Inferior parietal cortex (tissue), 1 donor: Measurements from ENCODE around the gene ATP9A.
"Not testable (repeated sequence)": the region's sequence is repeated elsewhere in the genome, so short reads cannot be mapped to it uniquely, and the experiment has no call there.

ENCODE experiments used
- DNase-seq: peaks from one replicate; pipeline ENCODE4 v3.0.0-alpha.2; 2016; ENCODE audit errors: extremely low spot score

Gene ATP9A

GRCh38 chr20:51725584-51726176, 42.5 kb downstream of the ATP9A start:
- no peak for DNase-seq

- not testable (repeated sequence) for DNase-seq
Measured at GRCh38 chr20:51723026-51723425, 45.2 kb downstream of the ATP9A start.

GRCh38 chr20:51722246-51722645, 45.9 kb downstream of the ATP9A start:
- not testable (repeated sequence) for DNase-seq

GRCh38 chr20:51720854-51721253, 47.3 kb downstream of the ATP9A start:
- DNase-seq, result no peak

GRCh38 chr20:51720384-51720783, 47.8 kb downstream of the ATP9A start:
- DNase-seq, result no peak

- no peak for DNase-seq
Measured at GRCh38 chr20:51715856-51716185, 52.4 kb downstream of the ATP9A start.

GRCh38 chr20:51715163-51715855, 52.9 kb downstream of the ATP9A start:
- no peak for DNase-seq

GRCh38 chr20:51713213-51713598, 55.0 kb downstream of the ATP9A start:
- DNase-seq, result no peak

- DNase-seq, result no peak
Measured at GRCh38 chr20:51712501-51713212, 55.5 kb downstream of the ATP9A start.

GRCh38 chr20:51711426-51711825, 56.8 kb downstream of the ATP9A start:
- DNase-seq, result no peak

GRCh38 chr20:51710361-51710894, 57.8 kb downstream of the ATP9A start:
- DNase-seq, result no peak

- DNase-seq, result no peak
Measured at GRCh38 chr20:51705400-51705799, 62.8 kb downstream of the ATP9A start.

- DNase-seq, result no peak
Measured at GRCh38 chr20:51703400-51704287, 64.5 kb downstream of the ATP9A start.

GRCh38 chr20:51702556-51702955, 65.6 kb downstream of the ATP9A start:
- no peak for DNase-seq

- peak; percentile 64 for DNase-seq
Measured at GRCh38 chr20:51700809-51701285, 67.3 kb downstream of the ATP9A start.

GRCh38 chr20:51698252-51698651, 69.9 kb downstream of the ATP9A start:
- no peak for DNase-seq

GRCh38 chr20:51697096-51697826, 70.9 kb downstream of the ATP9A start:
- no peak for DNase-seq

- no peak for DNase-seq
Measured at GRCh38 chr20:51696304-51697071, 71.7 kb downstream of the ATP9A start.

- no peak for DNase-seq
Measured at GRCh38 chr20:51695574-51696303, 72.5 kb downstream of the ATP9A start.
